HG03565 (cell line): Measurements from ENCODE around the gene CRB3.
"Not testable (repeated sequence)": the region's sequence is repeated elsewhere in the genome, so short reads cannot be mapped to it uniquely, and the experiment has no call there.

Experiments
- ATAC-seq: cut with Tn5 transposase; IDR thresholded peaks from one replicate; pipeline ENCODE4 v1.9.1; 2021; ENCODE audit warnings: mild to moderate bottlenecking, moderate library complexity; ENCODE audit not compliant: unreplicated experiment

CRB3 gene, protein sequence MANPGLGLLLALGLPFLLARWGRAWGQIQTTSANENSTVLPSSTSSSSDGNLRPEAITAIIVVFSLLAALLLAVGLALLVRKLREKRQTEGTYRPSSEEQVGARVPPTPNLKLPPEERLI

DNA sequence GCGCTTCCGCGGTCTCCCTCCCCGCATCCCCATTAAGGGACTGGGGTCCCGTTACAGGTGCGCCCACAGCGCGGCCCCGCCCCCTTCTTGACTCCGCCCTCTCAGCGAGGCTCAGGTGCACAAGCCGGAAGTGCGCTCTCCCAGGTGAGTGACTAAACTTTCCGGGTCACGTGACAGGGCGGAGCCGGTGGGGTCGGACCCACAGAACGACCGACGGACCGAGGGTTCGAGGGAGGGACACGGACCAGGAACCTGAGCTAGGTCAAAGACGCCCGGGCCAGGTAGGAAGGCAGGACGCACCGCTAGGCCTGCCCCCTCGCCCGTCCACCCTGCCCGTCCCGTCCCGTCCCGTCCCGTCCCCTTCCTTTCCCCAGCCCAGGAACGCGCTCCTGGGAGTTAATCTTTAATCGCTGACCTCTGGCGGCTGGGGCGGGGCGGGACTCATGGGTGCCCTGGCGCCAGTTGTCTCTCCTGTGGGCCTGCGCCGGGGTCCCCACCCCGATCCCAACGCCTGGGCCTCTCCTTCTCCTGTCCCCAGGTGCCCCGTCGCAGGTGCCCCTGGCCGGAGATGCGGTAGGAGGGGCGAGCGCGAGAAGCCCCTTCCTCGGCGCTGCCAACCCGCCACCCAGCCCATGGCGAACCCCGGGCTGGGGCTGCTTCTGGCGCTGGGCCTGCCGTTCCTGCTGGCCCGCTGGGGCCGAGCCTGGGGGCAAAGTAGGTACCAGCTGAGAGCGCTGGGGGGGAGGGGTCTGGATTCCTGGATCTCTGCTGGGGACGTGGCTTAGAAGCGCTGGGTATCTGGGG, at the start of gene CRB3:
Gene CRB3 (plus strand): TSS at position 202 of the 804 bp plus-strand sequence. CDS start 431 bp downstream, at position 633.
- ATAC-seq = no peak

DNA sequence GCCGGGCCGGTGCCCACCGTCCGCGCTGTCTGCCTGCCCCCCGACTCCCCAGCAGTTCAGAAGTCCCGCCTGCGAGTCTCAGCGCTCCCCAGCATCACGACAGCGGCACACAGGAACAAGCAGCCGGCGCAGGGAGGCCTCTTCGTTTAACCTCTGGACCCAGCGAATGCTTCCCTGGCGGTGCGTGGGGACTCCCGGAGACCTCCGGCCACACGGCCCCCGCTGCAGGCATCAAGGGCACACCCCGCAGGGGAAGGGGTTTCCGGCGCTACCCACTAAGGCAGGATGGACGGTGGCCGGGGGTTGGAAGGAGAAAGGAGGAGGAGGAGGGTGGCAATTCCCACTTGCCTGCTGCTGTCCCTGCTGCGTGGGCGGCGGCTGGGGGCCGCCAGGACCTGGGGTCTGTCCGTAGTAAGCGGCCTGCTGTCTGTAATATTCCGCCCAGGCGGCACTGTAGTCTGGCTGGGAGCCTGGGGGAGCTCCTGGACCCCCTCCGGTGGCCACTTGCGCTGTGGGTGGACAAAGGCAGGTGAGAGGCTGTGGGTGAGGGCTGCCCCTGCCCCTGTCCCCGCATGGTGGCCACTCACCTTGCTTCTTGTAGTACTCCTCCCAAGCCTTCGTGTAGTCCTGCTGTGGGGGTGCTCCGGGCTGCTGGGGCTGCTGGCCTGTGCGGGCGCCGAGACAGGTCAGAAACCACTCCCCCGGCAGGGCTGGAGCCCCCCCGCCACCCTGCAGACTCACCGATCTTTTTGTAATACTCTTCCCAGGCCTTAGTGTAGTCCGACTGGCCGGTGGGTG, 49.1 kb upstream of the CRB3 start:
- ATAC-seq = no peak

DNA sequence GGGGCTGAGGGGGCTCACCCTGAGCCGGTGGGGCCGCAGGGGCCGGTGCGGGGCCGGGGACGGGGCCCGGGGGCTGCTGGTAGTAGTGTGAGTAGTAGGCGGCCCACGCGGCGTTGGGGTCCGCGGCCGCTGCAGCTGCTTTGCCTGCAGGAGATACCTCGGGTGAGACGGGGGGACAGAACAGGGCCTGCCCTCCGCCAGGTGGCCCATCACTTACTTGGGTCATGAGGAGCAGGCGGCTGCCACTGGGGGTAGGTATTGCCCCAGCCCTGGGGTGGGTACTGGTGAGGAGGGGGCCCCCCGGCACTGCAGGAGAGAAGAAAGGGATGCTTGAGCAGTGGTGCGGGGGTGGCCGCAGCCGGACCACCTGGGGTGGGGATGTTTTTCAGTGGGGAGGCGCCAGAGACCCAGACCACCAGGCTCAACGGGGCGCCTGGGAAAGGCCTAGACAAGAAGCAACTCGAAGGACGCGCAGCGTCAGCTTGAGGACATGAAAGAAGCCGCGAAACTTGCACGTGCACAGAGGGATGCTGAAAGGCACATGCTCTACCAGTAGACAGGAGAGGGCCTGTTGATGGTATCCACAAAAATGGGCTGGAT, 48.4 kb upstream of the CRB3 start:
- ATAC-seq = no peak

DNA sequence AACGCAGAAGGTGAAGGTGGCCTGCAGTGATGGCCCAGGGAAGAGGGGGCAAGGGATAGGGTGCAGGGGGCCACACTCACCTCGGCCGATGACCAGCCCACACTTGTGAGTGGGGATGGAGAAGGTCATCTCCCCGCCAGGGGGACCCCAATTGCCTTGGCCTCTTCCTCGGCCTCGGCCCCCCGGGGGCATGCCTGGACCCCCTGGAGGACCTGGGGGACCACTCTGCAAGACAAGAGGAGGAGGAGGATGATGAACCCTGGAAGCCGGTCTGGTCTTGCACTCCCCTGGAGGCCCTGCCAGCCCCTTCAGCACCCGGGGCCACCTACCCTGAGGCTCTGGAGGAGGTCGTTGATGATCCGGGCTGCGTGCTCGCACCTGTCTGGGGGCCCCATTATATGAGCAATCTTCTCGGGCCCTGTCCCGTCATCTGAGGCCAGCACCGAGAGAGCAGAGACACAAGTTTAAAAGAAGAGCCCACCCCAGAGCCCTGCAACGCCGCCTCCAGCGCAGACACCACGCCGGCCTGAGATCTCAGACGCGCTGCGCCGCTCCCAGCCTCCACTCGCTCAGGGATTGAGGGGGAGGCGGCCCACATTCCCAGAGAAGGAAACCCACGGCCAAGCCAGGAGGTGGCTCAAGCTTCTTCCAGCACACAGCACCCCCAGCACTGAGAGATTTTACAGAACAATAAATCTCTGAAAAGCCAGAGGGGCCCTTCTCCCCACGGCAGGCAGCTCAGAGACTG, 47.2 kb upstream of the CRB3 start:
- no peak for ATAC-seq

DNA sequence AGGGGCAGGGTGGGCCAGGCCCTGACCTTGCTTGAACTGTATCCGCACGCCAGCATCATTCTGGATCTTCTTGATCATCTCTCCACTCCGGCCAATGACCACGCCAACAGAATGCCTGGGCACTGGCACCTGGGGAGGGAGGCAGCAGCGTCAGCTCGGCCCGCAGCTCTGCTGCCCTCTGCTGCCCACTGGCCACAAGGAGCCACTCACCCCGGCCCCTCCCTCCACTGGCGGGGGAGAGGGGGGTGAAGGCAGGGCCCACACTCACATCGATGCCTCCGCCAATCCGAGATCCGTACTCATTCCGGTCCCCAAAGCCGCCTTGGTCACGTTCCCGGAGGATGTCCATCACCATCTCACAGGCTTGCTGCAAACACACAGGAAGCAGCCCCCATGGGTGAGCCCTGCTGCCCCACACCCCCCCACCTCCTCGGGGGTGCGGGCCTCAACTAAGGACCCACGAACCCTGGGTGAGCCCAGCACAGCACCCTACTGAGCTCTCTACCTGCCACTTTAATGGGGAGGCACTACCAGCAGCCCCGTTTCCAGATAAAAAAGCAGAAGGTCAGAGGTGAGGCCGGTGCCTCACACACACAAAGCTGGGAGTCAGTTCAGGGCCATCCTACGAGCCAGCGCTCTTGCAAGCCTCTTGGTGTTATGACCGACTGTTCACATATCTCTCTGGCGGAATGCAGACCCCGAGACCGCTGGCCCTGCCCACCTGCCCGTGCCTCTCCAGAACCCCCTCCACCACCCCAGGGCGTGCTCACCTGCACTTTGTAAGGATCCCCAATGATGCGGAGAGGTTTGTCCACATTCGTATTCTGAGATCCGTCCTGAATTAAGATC, 46.1 kb upstream of the CRB3 start:
- no peak for ATAC-seq

DNA sequence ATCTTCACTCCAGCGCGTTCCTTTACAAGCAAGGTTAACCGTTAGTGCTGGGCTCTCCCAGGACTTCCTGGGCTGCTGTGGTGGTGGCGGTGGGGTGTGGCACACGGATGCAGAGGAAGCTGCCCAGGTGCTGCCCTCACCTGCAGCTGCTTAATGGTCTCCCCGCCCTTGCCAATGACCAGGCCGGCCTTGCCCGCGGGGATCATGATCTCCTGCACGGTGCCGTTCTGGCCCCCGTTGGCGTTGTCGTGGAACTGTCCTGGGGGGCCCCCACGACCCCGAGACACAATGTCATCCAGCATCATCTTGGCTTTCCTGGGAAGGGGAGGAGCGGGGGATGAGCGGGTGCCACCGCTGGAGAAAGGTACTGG, 45.5 kb upstream of the CRB3 start:
- no peak for ATAC-seq

DNA sequence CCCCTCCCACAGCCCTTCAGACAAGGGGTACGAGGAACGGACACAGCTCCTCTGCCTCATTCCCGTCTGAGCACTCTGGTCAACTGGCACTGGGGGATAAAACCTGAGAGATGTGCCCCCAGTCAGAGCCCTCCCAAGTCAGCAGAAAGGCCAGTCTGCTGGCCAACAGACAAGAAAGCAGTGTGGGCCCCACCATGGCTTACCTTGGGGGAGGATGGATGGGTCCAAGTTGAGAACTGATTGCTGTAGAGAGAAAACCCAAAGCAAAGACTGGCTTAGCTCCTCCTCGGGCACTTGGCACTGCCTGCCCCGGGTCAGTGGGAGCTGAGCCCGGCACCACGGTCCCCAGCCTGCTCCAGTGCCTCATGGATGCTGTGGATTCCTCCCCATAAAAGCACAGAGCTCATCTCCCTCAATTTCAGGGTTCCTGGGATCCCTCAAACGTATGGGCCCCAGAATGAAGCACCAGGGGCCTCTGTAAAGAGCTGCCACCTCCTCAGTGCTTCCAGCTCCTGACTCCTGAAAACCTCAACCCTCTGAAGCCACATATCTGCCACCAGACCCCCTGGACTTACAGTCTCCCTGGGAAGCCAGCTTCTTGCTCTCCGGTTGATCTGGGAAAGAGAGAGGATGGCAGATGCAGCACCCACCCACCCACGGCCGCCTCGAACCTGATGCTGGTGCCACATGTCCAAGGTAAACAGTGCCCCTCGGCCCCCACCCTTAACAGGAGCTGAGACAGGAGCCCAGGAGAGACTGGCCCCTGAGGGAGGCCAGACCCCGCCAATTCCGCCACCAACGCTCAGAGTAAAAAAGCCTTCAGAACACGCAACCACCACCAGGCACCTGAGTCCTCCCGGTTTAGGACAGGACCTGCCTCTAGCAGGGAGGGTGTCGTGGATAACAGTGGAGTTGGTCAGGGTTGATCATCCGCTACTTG, 42.7 kb upstream of the CRB3 start:
- ATAC-seq = no peak

DNA sequence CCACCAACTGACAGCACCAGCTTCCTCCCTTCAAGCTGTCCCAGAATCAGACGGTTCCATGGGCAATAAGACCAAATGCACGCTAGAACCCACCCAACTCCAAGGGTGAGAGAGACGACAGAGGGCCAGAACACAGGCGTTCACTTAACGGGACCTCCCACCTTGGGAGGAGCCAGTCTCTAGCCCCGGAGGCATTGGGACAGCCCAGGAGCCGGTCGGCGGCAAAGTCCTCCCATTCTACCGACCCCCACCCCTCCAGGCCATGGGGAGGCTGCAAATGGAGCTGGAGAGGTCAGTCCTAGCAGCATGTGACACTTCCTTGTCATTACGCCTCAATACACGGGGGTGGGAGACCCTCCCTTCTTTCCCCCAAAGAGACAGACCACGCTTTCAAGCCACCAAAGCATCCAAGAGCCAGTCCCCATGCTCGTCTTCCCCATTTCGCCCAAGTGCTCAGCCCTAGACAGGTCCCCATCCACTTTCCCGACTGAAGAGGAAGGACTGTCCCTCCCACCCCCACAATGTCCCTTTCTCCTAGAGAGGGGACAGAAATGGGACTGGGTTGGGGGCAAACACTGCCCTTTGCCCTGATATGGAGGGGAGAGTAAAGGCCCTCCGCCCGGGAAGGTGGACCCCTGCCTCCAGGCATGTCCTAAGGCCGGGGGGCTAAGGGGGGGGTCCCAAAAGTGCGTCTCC, 40.4 kb upstream of the CRB3 start:
- ATAC-seq = no peak

DNA sequence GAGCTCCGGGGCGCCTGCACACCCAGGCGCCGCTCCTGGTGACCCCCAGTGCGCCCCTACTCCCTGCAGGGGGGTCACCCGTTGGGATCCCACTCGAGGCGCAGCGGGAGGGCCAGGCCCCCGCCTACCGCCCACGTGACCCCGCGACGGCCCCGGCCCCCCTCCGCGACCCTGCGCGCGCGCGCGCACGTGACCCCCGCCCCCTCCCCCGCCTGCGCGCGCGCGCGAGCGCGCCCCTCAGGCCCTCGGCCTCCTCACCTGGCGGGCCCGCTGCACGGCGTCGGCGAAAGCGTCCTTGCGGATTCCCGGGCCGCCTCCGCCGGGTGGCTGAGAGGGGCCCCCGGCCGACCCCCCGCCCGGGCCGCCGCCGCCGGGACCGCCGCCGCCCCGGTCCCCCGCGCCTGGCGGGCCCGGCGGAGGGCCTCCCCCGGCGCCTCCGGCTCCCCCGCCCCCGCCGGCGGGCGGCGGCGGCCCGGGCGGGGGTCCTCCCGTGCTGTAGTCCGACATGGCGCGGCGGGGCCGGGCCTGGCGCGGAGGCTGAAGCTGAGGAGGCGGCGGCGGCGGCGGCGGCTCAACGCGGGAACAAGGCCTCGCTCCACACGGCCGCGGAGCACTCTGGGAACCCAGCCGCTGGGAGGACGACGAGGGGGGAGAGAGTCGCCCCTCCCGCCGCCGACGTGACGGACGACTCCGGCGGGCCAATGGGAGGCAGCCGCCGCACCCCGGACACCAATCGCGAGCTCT, 39.7 kb upstream of the CRB3 start, which contains the start of gene KHSRP:
Gene KHSRP (minus strand): TSS at position 617 of the 744 bp plus-strand sequence. CDS start 110 bp downstream, at position 507.
- ATAC-seq = no peak

DNA sequence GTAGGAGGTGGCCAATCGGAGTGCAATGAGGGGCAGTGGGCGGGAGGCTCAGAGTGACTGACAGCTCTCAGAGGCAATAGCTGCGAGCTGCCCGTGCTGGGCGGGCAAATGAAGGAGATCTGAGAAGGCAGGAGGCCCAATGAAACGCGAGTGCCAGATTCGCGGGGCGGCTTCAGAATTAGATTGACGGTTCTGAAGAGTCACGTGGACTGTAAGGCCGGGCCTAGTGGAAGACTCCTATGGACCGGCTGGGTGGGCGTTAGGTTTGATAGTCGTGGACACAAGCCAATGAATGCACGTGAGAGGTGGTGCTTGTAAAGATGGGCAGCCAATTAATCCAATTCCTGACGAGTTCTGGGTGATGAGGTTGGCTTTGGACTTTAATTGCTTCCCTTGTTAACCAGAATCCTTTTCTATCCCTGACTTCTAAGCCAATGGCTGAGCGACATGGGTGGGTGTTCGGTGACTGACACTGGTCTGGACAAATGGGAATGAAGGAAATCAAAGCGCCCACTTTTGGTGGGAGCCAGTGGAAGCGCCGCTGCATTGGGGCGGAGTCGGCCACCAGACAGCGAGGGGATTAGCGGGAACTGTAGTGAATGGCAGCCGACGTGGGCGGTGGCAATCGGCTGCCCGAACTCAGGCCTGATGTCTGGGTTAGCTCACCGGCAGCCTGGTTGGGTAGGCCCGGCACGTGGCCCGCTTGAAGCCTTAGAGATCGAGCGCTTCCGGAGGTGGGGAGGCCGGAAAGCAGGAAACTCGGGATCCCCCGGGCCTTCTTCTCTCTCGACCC, 38.9 kb upstream of the CRB3 start:
- peak; percentile 77 for ATAC-seq

DNA sequence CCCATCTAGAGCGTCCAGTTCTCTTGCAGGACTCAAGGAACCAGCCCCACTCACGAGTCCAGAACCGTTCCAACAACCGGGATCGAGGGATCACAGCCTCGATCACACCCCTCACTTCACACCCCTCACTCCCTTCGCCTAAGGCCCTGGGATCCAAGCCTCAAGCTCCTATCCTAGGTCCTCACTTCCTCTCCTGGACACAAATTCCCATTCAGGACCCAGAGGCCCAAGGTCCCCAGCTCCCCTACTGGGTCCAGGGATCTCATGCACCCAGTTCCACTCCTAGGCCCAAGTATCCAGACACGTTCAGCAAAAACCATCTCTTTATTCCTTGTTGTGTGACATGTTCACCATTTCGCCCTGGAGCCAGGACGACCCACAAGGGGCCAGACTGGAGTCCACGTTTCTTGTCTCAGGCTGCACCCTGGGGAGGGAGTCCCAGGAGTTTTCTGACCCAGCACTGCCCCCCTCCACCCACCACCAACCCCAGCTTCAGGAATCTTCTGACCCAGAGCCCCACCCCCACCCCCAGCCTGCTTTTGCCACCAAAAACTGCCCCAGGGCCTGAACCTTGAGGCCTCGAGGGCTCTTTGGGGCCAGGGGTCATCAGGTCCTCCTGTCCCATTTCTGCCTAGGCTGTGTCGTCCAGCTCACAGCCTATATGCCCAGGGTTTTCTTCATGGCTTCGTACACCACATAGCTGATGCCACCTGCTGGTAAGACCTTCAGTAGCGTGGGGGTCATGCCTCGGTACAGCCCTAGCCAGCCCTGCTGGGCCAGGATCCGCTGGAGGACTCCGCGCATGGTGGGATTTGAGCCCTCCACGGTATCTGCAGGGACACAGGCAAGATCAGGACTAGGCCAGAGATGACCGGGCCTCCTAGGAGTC, 38.1 kb upstream of the CRB3 start:
- no peak for ATAC-seq

DNA sequence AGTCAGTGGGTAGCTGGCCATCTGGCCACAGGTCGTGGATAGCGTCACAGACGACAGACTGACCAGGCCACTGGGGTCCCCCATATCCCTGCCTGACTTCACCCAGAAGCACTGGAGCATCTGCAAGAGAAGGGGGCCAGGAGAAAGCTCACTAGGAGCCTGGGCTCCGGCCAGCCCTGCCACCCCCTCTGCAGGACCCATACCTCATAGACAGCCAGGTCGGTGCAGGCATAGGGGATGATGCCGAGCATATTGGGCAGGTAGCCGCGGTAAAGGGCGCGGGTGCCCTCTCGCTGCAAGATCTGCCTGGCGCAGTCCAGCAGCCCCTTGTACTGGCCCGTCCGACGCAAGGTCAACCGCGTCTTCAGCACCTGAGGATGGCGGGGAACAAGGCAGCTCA, 36.9 kb upstream of the CRB3 start:
- no peak for ATAC-seq

DNA sequence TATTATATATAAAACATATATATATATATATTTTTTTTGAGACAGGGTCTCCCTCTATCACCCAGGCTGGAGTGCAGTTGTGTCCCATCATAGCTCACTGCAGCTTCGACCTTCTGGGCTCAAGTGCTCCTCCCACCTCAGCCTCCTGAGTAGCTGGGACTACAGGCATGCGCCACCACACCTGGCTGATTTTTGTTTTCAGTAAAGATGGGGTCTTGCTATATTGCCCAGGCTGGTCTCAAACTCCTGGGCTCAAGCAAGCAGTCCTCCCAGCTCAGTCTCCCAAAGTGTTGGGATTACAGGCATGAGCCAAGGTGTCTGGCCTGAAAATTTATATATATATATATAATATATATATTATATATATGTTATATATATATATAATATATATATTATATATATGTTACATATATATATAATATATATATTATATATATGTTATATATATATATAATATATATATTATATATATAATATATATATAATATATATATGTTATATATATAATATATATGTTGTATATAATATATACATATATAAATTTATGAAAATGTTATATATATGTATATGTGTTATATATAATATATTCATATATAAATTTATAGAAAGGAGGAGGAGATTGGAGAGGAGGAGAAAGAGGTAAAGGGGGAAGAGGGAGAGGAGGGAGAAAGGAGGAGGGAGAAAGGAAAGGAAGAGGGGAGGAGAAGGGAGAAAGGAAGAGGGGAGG, 35.2 kb upstream of the CRB3 start:
- ATAC-seq = not testable (repeated sequence)

DNA sequence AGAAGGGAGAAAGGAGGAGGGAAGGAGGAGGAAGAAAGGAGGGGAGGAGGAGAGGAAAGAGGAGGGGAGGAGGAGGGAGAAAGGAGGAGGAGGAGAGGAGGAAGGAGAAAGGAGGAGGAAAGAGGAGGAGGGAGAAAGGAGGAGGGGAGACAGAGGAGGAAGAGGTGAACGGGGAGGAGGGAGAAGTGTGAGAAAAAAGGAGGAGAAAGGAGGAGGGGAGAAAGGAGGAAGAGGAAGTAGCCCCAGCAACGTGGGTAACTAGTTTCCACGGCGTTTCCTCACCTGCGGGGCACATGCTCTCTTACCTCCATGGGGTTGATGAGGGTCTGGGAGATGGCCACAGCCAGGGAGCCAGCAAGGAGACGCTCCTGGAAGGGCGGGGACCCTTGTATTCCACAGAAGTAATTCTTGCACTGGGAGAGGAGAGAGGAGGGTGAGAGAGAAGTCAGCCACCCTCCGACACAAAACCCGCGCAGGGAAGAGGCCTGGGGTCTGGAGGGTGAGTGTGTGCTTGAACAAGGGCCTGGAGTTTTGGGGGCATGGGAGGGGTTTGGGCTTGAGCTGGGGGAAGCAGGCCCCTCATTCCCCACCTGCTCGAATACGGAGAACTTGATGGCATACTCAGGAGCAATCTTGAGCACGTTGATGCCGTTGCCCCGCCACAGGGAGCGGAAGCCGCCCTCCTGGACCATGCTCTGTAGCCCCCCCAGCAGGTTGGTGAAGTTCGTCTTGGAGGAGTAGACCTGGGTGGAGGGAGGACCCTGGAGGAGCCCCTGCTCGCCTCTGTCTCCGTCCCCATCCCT, 34.5 kb upstream of the CRB3 start:
- no peak for ATAC-seq
